ENCODE results near the gene SLC9A9. TPM values are rescaled to one million over a fixed set of nuclear protein-coding genes. Genes with fewer than 3 reads are reported as not detected.

Gene SLC9A9
- polyA plus RNA-seq, 3 donors: 1.0 to 9.0 (median 8.8) TPM

GRCh38 chr3:143597774-143598652, 250.3 kb downstream of the SLC9A9 start:
- no peak overlapping the region for H3K27ac ChIP-seq (ENCODE audit: low read depth, low read length)
- WGBS, 3 donors: 93 to 94% (median 93%) methylated on average over 17 of the region's 17 CpGs

- no peak overlapping the region for H3K27ac ChIP-seq (ENCODE audit: low read depth, low read length)
- 88 to 93% (median 90%) methylated on average over 18 of the region's 18 CpGs for WGBS, 3 donors
Measured at GRCh38 chr3:143596957-143597642, 251.2 kb downstream of the SLC9A9 start.

- WGBS, 3 donors: 74 to 84% (median 82%) methylated on average over 3 of the region's 3 CpGs
- no peak overlapping the region for H3K27ac ChIP-seq (ENCODE audit: low read depth, low read length)
Measured at GRCh38 chr3:143595456-143596077, 252.7 kb downstream of the SLC9A9 start.

GRCh38 chr3:143594206-143594605, 254.1 kb downstream of the SLC9A9 start:
- no peak overlapping the region for H3K27ac ChIP-seq (ENCODE audit: low read depth, low read length)
- 40 to 86% (median 82%) methylated on average over 3 of the region's 3 CpGs for WGBS, 3 donors

- 68 to 83% (median 80%) methylated on average over 3 of the region's 3 CpGs for WGBS, 3 donors
- H3K27ac ChIP-seq (ENCODE audit: low read depth, low read length): no peak overlapping the region
Measured at GRCh38 chr3:143590660-143591059, 257.6 kb downstream of the SLC9A9 start.

GRCh38 chr3:143586576-143586975, 261.7 kb downstream of the SLC9A9 start:
- WGBS, 3 donors: 58 to 75% (median 62%) methylated on average over 2 of the region's 2 CpGs
- no peak overlapping the region for H3K27ac ChIP-seq (ENCODE audit: low read depth, low read length)

GRCh38 chr3:143585720-143586456, 262.4 kb downstream of the SLC9A9 start:
- no peak overlapping the region for H3K27ac ChIP-seq (ENCODE audit: low read depth, low read length)
- 66 to 75% (median 75%) methylated on average over 4 of the region's 4 CpGs for WGBS, 3 donors

- no peak overlapping the region for H3K27ac ChIP-seq (ENCODE audit: low read depth, low read length)
- WGBS, 3 donors: 82 to 94% (median 85%) methylated on average over 1 of the region's 1 CpG
Measured at GRCh38 chr3:143584474-143584873, 263.8 kb downstream of the SLC9A9 start.

- H3K27ac ChIP-seq (ENCODE audit: low read depth, low read length): no peak overlapping the region
- WGBS, 3 donors: 91 to 96% (median 95%) methylated on average over 6 of the region's 6 CpGs
Measured at GRCh38 chr3:143581972-143582722, 266.1 kb downstream of the SLC9A9 start.

- WGBS, 3 donors: 69 to 87% (median 85%) methylated on average over 2 of the region's 2 CpGs
Measured at GRCh38 chr3:143578810-143579435, 269.3 kb downstream of the SLC9A9 start.

GRCh38 chr3:143576568-143577270, 271.5 kb downstream of the SLC9A9 start:
- H3K27ac ChIP-seq (ENCODE audit: low read depth, low read length): no peak overlapping the region

More at GRCh38 chr3:143578810-143579435, 269.3 kb downstream of the SLC9A9 start:
- H3K27ac ChIP-seq (ENCODE audit: low read depth, low read length): no peak overlapping the region

GRCh38 chr3:143574933-143575332, 273.3 kb downstream of the SLC9A9 start:
- 83 to 95% (median 90%) methylated on average over 1 of the region's 1 CpG for WGBS, 3 donors
- H3K27ac ChIP-seq (ENCODE audit: low read depth, low read length): no peak overlapping the region

More at GRCh38 chr3:143576568-143577270, 271.5 kb downstream of the SLC9A9 start:
- WGBS, 3 donors: 87 to 94% (median 93%) methylated on average over 5 of the region's 5 CpGs

- 81 to 86% (median 83%) methylated on average over 8 of the region's 8 CpGs for WGBS, 3 donors
- H3K27ac ChIP-seq (ENCODE audit: low read depth, low read length): no peak overlapping the region
Measured at GRCh38 chr3:143573610-143574303, 274.5 kb downstream of the SLC9A9 start.

- 61 to 90% (median 78%) methylated on average over 1 of the region's 1 CpG for WGBS, 3 donors
- H3K27ac ChIP-seq (ENCODE audit: low read depth, low read length): no peak overlapping the region
Measured at GRCh38 chr3:143571548-143571947, 276.7 kb downstream of the SLC9A9 start.

- WGBS, 3 donors: 84 to 89% (median 86%) methylated on average over 2 of the region's 2 CpGs
- no peak overlapping the region for H3K27ac ChIP-seq (ENCODE audit: low read depth, low read length)
Measured at GRCh38 chr3:143567823-143568222, 280.4 kb downstream of the SLC9A9 start.

- H3K27ac ChIP-seq (ENCODE audit: low read depth, low read length): no peak overlapping the region
Measured at GRCh38 chr3:143565951-143566350, 282.3 kb downstream of the SLC9A9 start.

Data from adipose tissue (tissue), 3 donors.